ENCODE data around the gene HEATR5B.

DNA sequence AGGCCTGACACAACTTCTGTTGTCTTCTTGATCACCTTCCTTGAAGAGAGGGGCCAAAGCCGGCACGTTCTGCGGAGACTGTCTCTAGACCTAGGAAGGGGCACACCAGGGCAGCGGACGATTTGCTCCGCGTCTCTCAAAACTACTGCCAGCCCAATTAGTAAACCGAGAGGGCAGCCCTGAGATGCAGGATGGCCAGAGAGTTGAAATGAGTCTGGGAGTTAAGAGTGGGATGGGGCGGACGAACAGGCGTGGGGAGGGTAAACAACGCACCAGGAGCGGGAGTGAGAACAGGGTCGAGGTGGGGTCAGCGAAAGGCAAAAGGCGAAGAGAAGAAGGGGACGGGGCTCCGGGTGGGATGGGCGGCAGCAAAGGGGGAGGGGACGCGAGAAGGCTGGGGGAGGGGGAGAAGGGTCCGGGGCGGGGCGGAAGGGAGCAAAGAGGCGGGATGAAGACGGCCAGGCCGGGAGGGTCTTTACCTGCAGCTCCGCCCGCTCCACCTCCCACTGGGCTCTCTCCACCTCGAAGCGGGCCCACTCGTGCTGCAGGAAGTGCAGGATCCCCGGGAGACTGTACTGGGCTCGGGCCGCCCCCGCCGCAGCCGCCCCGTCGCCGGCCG lies 118.3 kb downstream of the HEATR5B start:
- TF ChIP-seq RAD21 (IDR thresholded peaks at IDR 0.05; ENCODE audit: low read length) (no peak), POLR2A (IDR thresholded peaks at IDR 0.05; ENCODE audit: low read depth, low read length) (no peak), MXI1 (IDR thresholded peaks at IDR 0.05; ENCODE audit: borderline replicate concordance, low read depth, low read length) (0 out of 2 replicates have a peak, but pooled peaks have one; percentile 25), MAFK (IDR thresholded peaks at IDR 0.05; ENCODE audit: low read depth, low read length) (no peak), NFE2L2 (IDR thresholded peaks at IDR 0.05; ENCODE audit: low read depth, low read length) (no peak), MAZ (IDR thresholded peaks at IDR 0.05; ENCODE audit: borderline replicate concordance, low read depth, low read length) (no peak), RFX5 (IDR thresholded peaks at IDR 0.05; ENCODE audit: low read depth, low read length) (no peak), RCOR1 (IDR thresholded peaks at IDR 0.05; ENCODE audit: insufficient replicate concordance, low read length) (no peak)
- TF ChIP-seq, protein P1, sequence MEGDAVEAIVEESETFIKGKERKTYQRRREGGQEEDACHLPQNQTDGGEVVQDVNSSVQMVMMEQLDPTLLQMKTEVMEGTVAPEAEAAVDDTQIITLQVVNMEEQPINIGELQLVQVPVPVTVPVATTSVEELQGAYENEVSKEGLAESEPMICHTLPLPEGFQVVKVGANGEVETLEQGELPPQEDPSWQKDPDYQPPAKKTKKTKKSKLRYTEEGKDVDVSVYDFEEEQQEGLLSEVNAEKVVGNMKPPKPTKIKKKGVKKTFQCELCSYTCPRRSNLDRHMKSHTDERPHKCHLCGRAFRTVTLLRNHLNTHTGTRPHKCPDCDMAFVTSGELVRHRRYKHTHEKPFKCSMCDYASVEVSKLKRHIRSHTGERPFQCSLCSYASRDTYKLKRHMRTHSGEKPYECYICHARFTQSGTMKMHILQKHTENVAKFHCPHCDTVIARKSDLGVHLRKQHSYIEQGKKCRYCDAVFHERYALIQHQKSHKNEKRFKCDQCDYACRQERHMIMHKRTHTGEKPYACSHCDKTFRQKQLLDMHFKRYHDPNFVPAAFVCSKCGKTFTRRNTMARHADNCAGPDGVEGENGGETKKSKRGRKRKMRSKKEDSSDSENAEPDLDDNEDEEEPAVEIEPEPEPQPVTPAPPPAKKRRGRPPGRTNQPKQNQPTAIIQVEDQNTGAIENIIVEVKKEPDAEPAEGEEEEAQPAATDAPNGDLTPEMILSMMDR (conservative IDR thresholded peaks at IDR 0.05; ENCODE audit: low read depth, low read length) = no peak
- TF ChIP-seq, protein P2, sequence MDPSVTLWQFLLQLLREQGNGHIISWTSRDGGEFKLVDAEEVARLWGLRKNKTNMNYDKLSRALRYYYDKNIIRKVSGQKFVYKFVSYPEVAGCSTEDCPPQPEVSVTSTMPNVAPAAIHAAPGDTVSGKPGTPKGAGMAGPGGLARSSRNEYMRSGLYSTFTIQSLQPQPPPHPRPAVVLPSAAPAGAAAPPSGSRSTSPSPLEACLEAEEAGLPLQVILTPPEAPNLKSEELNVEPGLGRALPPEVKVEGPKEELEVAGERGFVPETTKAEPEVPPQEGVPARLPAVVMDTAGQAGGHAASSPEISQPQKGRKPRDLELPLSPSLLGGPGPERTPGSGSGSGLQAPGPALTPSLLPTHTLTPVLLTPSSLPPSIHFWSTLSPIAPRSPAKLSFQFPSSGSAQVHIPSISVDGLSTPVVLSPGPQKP (IDR thresholded peaks at IDR 0.05; ENCODE audit: borderline replicate concordance, low read depth, low read length) = no peak
- TF ChIP-seq, protein P3, sequence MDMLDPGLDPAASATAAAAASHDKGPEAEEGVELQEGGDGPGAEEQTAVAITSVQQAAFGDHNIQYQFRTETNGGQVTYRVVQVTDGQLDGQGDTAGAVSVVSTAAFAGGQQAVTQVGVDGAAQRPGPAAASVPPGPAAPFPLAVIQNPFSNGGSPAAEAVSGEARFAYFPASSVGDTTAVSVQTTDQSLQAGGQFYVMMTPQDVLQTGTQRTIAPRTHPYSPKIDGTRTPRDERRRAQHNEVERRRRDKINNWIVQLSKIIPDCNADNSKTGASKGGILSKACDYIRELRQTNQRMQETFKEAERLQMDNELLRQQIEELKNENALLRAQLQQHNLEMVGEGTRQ (IDR thresholded peaks at IDR 0.05; ENCODE audit: low read depth, low read length) = no peak
